ENCODE results near the gene EIF1AD.

DNA sequence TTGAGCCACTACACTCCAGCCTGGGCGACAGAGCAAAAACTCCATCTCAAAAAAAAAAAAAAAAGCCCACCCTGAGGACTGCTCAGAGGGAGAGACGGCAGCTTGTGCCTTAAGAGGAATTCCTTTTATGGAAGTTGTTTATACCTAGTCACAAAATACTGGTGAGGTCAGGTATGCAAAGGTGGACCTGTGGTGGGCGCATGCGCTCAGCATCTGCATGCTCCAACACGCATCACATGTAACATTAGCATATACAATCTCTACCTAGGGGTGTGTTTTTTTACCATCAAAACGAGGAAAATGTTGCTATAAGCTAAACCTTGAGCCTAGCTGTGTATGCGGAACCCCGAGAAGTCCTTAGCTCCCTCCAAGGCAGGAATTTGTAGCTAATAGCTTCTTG, 47.2 kb downstream of the EIF1AD start:
- TF ChIP-seq, protein P1, sequence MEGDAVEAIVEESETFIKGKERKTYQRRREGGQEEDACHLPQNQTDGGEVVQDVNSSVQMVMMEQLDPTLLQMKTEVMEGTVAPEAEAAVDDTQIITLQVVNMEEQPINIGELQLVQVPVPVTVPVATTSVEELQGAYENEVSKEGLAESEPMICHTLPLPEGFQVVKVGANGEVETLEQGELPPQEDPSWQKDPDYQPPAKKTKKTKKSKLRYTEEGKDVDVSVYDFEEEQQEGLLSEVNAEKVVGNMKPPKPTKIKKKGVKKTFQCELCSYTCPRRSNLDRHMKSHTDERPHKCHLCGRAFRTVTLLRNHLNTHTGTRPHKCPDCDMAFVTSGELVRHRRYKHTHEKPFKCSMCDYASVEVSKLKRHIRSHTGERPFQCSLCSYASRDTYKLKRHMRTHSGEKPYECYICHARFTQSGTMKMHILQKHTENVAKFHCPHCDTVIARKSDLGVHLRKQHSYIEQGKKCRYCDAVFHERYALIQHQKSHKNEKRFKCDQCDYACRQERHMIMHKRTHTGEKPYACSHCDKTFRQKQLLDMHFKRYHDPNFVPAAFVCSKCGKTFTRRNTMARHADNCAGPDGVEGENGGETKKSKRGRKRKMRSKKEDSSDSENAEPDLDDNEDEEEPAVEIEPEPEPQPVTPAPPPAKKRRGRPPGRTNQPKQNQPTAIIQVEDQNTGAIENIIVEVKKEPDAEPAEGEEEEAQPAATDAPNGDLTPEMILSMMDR (conservative IDR thresholded peaks at IDR 0.05; ENCODE audit: low read length): no peak
- no peak for TF ChIP-seq EZH2phosphoT487 (IDR thresholded peaks at IDR 0.05; ENCODE audit: borderline replicate concordance, low read depth, low read length)

Measured in OCI-LY7 (cell line).